K562 (cell line): ENCODE results near the gene MYO18B. TPM values are rescaled to one million over a fixed set of nuclear protein-coding genes. Genes with fewer than 3 reads are reported as not detected.

Source experiments
- ATAC-seq: fragments of 200-7000 bp; cut with Tn5 transposase; 3 replicates; pipeline ENCODE4 v1.9.1; 2020; ENCODE audit warnings: moderate library complexity
- BruUV-seq: library from RNA; stranded (reverse); fragments of 400-500 nt; replicated peaks from 2 replicates; lab custom pipeline; 2021; lab: Mats Ljungman, UMichigan
- CTCF ChIA-PET: fragments of 300-600 bp; formaldehyde crosslinking; extraction: SDS; loops from one replicate; lab custom pipeline; 2021; ENCODE audit warnings: low intra/inter-chr PET ratio; lab: Yijun Ruan, JAX
- POLR2A ChIA-PET: fragments of 300-600, 350-650 bp; sonication (Branson Sonifier 250); formaldehyde crosslinking; extraction: SDS; loops from one replicate; lab custom pipeline; 2021; ENCODE audit warnings: antibody characterized with exemption, inconsistent platforms; lab: Yijun Ruan, JAX
- DNase-seq, 4 experiments: peaks; one replicate each; pipeline versions ENCODE4 v3.0.0 to v3.0.0-alpha.2; 2011 to 2018; ENCODE audit warnings: low spot score in 3 of 4, mixed read lengths in 3 of 4; ENCODE audit errors: extremely low read depth in 1 of 4
- FAIRE-seq: peaks from 2 replicates; lab custom pipeline; 2011; peaks lifted over from hg19 to GRCh38; lab: Jason Lieb, UNC
- H2AFZ ChIP-seq: 2 replicates; pipeline ENCODE4 v1.6.0; 2011; ENCODE audit warnings: low read depth, low read length, control low read depth, inconsistent platforms
- H3K27ac ChIP-seq: fragments of 200-600 bp; 3 replicates; pipeline ENCODE4 v1.8.0; 2011; ENCODE audit warnings: low read depth, mild to moderate bottlenecking, control low read depth, inconsistent platforms, low read length, moderate library complexity, mixed read lengths; ENCODE audit errors: extremely low read depth
- H3K27me3 ChIP-seq, 2 experiments: fragments of 300-600 bp in 1 of 2; 2 replicates in 1 of 2; 3 replicates in 1 of 2; pipeline versions ENCODE4 v1.6.0 to v1.8.0; 2011; ENCODE audit warnings: inconsistent platforms in 2 of 2, low read length in 2 of 2, mild to moderate bottlenecking in 1 of 2, mixed read lengths in 1 of 2, moderate library complexity in 1 of 2; ENCODE audit not compliant: control insufficient read depth in 2 of 2, insufficient read depth in 2 of 2
- H3K36me3 ChIP-seq: fragments of 300-600 bp; 3 replicates; pipeline ENCODE4 v1.8.0; 2011; ENCODE audit warnings: mild to moderate bottlenecking, low read length, inconsistent platforms; ENCODE audit not compliant: control insufficient read depth, insufficient read depth
- H3K4me1 ChIP-seq, 2 experiments: fragments of 200-600 bp in 1 of 2; replicated peaks in 1 of 2; 2 replicates in 1 of 2; 3 replicates in 1 of 2; pipeline versions ENCODE4 v1.5.1 to v1.8.0; 2011; ENCODE audit warnings: inconsistent platforms in 2 of 2, low read length in 2 of 2, mild to moderate bottlenecking in 1 of 2, mixed read lengths in 1 of 2, moderate library complexity in 1 of 2; ENCODE audit not compliant: control insufficient read depth in 2 of 2, insufficient read depth in 2 of 2
- H3K4me2 ChIP-seq: 2 replicates; pipeline ENCODE4 v1.6.1; 2011; ENCODE audit warnings: low read length, control low read depth, inconsistent platforms, mixed read lengths; ENCODE audit not compliant: insufficient read depth
- H3K4me3 ChIP-seq: fragments of 200-600 bp; sonication (generic), shearing (Covaris generic); 2 replicates; pipeline ENCODE4 v1.5.1; 2016; ENCODE audit warnings: control low read depth, inconsistent platforms
- H3K79me2 ChIP-seq: fragments of 200-600 bp; 3 replicates; pipeline ENCODE4 v1.8.0; 2011; ENCODE audit warnings: low read length, inconsistent platforms; ENCODE audit not compliant: control insufficient read depth, insufficient read depth
- H3K9ac ChIP-seq, 2 experiments: 2 replicates each; pipeline versions ENCODE4 v1.6.0 to v1.6.1; 2011; ENCODE audit warnings: low read depth in 2 of 2, low read length in 2 of 2, control low read depth in 1 of 2, inconsistent platforms in 1 of 2, mild to moderate bottlenecking in 1 of 2, mixed read lengths in 1 of 2; ENCODE audit not compliant: insufficient read depth in 1 of 2
- H3K9me1 ChIP-seq: one replicate; pipeline ENCODE4 v1.6.0; 2011; ENCODE audit warnings: inconsistent platforms, mild to moderate bottlenecking, low read length, moderate library complexity; ENCODE audit not compliant: control insufficient read depth, insufficient read depth
- H3K9me3 ChIP-seq: replicated peaks from 2 replicates; pipeline ENCODE4 v1.5.1; 2011; ENCODE audit warnings: low read depth, low read length, inconsistent platforms; ENCODE audit not compliant: control insufficient read depth, insufficient read depth
- H4K20me1 ChIP-seq: replicated peaks from 2 replicates; pipeline ENCODE4 v1.6.1; 2011; ENCODE audit warnings: low read length, inconsistent platforms, mixed read lengths; ENCODE audit not compliant: control insufficient read depth, insufficient read depth
- CSDE1 ChIP-seq, 2 experiments: fragments of 450-650 bp; IDR thresholded peaks; 2 replicates each; pipeline ENCODE4 v1.6.1; 2016; ENCODE audit warnings: mild to moderate bottlenecking in 1 of 2
- MAFK ChIP-seq: IDR thresholded peaks from 2 replicates; pipeline ENCODE4 v1.6.1; 2011; ENCODE audit warnings: low read length, improper control_type of control experiment
- NFATC3 ChIP-seq: fragments of 450-650 bp; IDR thresholded peaks from 2 replicates; pipeline ENCODE4 v1.6.1; 2017; ENCODE audit warnings: mild to moderate bottlenecking
- TFAM ChIP-seq: fragments of 250-450 bp; sonication (Bioruptor Pico); conservative IDR thresholded peaks from 2 replicates; pipeline ENCODE4 v1.5.0; 2021; ENCODE audit warnings: mild to moderate bottlenecking, moderate library complexity
- ZFP30 ChIP-seq: fragments of 250-450 bp; sonication (Bioruptor Pico); IDR thresholded peaks from 2 replicates; pipeline ENCODE4 v1.8.0; 2022; ENCODE audit warnings: moderate library complexity, mild to moderate bottlenecking, inconsistent platforms, borderline replicate concordance
- ZNF778 ChIP-seq: fragments of 450-650 bp; formaldehyde crosslinking; IDR thresholded peaks from 2 replicates; pipeline ENCODE4 v1.4.0; 2020; ENCODE audit warnings: mild to moderate bottlenecking, moderate library complexity
- WGBS: fragments of 100-300 bp; shearing (Covaris generic); methylation state at CpG from one replicate; pipeline ENCODE4 v1.1.6; 2016; ENCODE audit warnings: low coverage, mixed read lengths; ENCODE audit not compliant: insufficient coverage; ENCODE audit errors: missing lambda C conversion rate; 5-methylcytosine and 5-hydroxymethylcytosine counted together
- in situ Hi-C: fragments of 300-500 bp; cut with MboI; formaldehyde crosslinking; loops from 4 replicates; pipeline ENCODE4 v1.15.0; 2018; ENCODE audit warnings: inconsistent platforms, mixed read lengths
- intact Hi-C: fragments of 100-400 bp; cut with micrococcal nuclease; formaldehyde crosslinking; loops from 2 replicates; pipeline ENCODE4 v1.14.2; 2022
- polyA plus RNA-seq, 8 experiments: library from polyadenylated mRNA; depleted of rRNA in 4 of 8; stranded (reverse) in 5 of 8; unstranded in 3 of 8; fragments of >200 nt; fragmentation: Nextera tagmentation in 2 of 8; fragmentation: Illumina TruSeq in 1 of 8; extraction: Ambion mirVana in 2 of 8; extraction: Trizol in 1 of 8; gene quantifications; 2 replicates each; pipeline versions ENCODE4 v1.2.1 to v1.2.3, GENCODE V29; 2011 to 2014; ENCODE audit warnings: inconsistent platforms in 1 of 8, missing spikeins in 1 of 8
- total RNA-seq, 7 experiments: library from RNA; depleted of rRNA in 6 of 7; stranded (reverse); fragments of >200 nt in 6 of 7; fragmentation: Illumina TruSeq in 2 of 7; extraction: Trizol in 2 of 7; gene quantifications; 2 replicates each; pipeline versions ENCODE4 v1.2.1 to v1.2.3, GENCODE V29; 2011 to 2021; ENCODE audit warnings: low replicate concordance in 1 of 7
- TF ChIP-seq, protein P1 (sequence below), 2 experiments: fragments of 450-650 bp in 1 of 2; IDR thresholded peaks; 2 replicates each; pipeline ENCODE4 v1.6.1; 2011 to 2017; ENCODE audit warnings: low read depth in 2 of 2, antibody characterized with exemption in 1 of 2, borderline replicate concordance in 1 of 2, low read length in 1 of 2, mild to moderate bottlenecking in 1 of 2, mixed read lengths in 1 of 2; ENCODE audit not compliant: control insufficient read depth in 1 of 2
- TF ChIP-seq, protein P2 (sequence below): sonication (generic); formaldehyde crosslinking; IDR thresholded peaks from 2 replicates; pipeline ENCODE4 v1.8.1; 2023; ENCODE audit warnings: mild to moderate bottlenecking, missing genetic modification reagents, moderate library complexity
- TF ChIP-seq, protein P3 (sequence below), 3 experiments: fragments of 200-800 bp in 1 of 3; fragments of 250-450 bp in 1 of 3; fragments of 450-650 bp in 1 of 3; sonication (Bioruptor Pico) in 1 of 3; sonication (Bioruptor generic) in 1 of 3; formaldehyde crosslinking in 1 of 3; IDR thresholded peaks; 2 replicates each; pipeline versions ENCODE4 v1.6.1 to v1.8.0; 2016 to 2022; ENCODE audit warnings: mild to moderate bottlenecking in 2 of 3, missing genetic modification characterization in 2 of 3, missing compliant biosample characterization in 1 of 3, moderate library complexity in 1 of 3
- TF ChIP-seq, protein P4 (sequence below), 2 experiments: fragments of 450-650 bp; IDR thresholded peaks; 2 replicates each; pipeline ENCODE4 v1.6.1; 2016
- TF ChIP-seq, protein P5 (sequence below), 2 experiments: fragments of 250-450 bp in 1 of 2; fragments of 450-650 bp in 1 of 2; sonication (Bioruptor Pico) in 1 of 2; IDR thresholded peaks; 2 replicates each; pipeline versions ENCODE4 v1.6.1 to v1.8.0; 2016 to 2021; ENCODE audit warnings: mild to moderate bottlenecking in 2 of 2, moderate library complexity in 2 of 2, missing compliant biosample characterization in 1 of 2, missing genetic modification characterization in 1 of 2

Gene MYO18B
- total and polyA plus RNA-seq, 9 of the 15 experiments (the other 6 are each of a cell fraction or from before 2014, with no cell fraction given), result 0.06 to 7.0 (median 4.3) TPM

DNA sequence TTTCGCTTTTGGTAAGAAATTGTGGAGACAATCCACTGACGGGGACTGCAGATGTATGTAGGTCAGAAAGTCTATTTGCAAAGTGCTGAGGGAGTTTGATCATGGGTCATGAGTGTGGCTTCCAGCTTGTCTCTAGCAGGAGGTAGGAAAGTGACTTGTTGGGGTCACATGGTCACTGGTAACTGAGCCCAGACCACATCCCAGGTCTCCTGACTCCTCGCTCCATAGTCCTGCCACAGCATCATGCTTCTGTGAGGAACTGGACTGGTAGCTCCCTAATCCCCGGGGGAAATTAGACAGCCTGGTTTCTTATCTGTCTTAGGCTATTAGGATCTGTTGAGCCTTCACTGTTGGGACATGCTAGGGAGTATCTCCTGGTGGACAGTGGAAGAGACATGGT is 142.1 kb downstream of the MYO18B start:
- no peak overlapping the region for H3K27ac ChIP-seq
- H2AFZ ChIP-seq, result no peak overlapping the region
- no peaks in the 10 kb centered on the region for H3K9me1 ChIP-seq
- H3K9me3 ChIP-seq, result no peaks in the 10 kb centered on the region
- H3K4me2 ChIP-seq, result no peak overlapping the region
- H4K20me1 ChIP-seq, result no peaks in the 10 kb centered on the region
- intact Hi-C loops, result no loop called here
- WGBS, result 44% methylated on average over 3 of the region's 4 CpGs
- CTCF ChIA-PET, result no interaction called here
- ATAC-seq, result no peak
- H3K4me3 ChIP-seq, result no peak overlapping the region
- no peak for FAIRE-seq
- POLR2A ChIA-PET, result no interaction called here
- H3K79me2 ChIP-seq, result no peaks in the 10 kb centered on the region
- TF ChIP-seq, protein P1, sequence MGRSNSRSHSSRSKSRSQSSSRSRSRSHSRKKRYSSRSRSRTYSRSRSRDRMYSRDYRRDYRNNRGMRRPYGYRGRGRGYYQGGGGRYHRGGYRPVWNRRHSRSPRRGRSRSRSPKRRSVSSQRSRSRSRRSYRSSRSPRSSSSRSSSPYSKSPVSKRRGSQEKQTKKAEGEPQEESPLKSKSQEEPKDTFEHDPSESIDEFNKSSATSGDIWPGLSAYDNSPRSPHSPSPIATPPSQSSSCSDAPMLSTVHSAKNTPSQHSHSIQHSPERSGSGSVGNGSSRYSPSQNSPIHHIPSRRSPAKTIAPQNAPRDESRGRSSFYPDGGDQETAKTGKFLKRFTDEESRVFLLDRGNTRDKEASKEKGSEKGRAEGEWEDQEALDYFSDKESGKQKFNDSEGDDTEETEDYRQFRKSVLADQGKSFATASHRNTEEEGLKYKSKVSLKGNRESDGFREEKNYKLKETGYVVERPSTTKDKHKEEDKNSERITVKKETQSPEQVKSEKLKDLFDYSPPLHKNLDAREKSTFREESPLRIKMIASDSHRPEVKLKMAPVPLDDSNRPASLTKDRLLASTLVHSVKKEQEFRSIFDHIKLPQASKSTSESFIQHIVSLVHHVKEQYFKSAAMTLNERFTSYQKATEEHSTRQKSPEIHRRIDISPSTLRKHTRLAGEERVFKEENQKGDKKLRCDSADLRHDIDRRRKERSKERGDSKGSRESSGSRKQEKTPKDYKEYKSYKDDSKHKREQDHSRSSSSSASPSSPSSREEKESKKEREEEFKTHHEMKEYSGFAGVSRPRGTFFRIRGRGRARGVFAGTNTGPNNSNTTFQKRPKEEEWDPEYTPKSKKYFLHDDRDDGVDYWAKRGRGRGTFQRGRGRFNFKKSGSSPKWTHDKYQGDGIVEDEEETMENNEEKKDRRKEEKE (IDR thresholded peaks at IDR 0.05; ENCODE audit: borderline replicate concordance in 1 of 2, control insufficient read depth in 1 of 2, low read depth in 2 of 2, low read length in 1 of 2), result no peak
- no peak for TF ChIP-seq TFAM (CRISPR knock-in tag)
- TF ChIP-seq, protein P2, sequence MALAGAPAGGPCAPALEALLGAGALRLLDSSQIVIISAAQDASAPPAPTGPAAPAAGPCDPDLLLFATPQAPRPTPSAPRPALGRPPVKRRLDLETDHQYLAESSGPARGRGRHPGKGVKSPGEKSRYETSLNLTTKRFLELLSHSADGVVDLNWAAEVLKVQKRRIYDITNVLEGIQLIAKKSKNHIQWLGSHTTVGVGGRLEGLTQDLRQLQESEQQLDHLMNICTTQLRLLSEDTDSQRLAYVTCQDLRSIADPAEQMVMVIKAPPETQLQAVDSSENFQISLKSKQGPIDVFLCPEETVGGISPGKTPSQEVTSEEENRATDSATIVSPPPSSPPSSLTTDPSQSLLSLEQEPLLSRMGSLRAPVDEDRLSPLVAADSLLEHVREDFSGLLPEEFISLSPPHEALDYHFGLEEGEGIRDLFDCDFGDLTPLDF, result no peak
- no peak for TF ChIP-seq CSDE1 (IDR thresholded peaks at IDR 0.05)
- no peak for TF ChIP-seq ZNF778
- TF ChIP-seq NFATC3, result no peak
- TF ChIP-seq, protein P3, sequence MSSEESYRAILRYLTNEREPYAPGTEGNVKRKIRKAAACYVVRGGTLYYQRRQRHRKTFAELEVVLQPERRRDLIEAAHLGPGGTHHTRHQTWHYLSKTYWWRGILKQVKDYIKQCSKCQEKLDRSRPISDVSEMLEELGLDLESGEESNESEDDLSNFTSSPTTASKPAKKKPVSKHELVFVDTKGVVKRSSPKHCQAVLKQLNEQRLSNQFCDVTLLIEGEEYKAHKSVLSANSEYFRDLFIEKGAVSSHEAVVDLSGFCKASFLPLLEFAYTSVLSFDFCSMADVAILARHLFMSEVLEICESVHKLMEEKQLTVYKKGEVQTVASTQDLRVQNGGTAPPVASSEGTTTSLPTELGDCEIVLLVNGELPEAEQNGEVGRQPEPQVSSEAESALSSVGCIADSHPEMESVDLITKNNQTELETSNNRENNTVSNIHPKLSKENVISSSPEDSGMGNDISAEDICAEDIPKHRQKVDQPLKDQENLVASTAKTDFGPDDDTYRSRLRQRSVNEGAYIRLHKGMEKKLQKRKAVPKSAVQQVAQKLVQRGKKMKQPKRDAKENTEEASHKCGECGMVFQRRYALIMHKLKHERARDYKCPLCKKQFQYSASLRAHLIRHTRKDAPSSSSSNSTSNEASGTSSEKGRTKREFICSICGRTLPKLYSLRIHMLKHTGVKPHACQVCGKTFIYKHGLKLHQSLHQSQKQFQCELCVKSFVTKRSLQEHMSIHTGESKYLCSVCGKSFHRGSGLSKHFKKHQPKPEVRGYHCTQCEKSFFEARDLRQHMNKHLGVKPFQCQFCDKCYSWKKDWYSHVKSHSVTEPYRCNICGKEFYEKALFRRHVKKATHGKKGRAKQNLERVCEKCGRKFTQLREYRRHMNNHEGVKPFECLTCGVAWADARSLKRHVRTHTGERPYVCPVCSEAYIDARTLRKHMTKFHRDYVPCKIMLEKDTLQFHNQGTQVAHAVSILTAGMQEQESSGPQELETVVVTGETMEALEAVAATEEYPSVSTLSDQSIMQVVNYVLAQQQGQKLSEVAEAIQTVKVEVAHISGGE (CRISPR knock-in tag; IDR thresholded peaks at IDR 0.05), result no peak
- TF ChIP-seq ZFP30 (CRISPR knock-in tag), result no peak
- TF ChIP-seq, protein P4, sequence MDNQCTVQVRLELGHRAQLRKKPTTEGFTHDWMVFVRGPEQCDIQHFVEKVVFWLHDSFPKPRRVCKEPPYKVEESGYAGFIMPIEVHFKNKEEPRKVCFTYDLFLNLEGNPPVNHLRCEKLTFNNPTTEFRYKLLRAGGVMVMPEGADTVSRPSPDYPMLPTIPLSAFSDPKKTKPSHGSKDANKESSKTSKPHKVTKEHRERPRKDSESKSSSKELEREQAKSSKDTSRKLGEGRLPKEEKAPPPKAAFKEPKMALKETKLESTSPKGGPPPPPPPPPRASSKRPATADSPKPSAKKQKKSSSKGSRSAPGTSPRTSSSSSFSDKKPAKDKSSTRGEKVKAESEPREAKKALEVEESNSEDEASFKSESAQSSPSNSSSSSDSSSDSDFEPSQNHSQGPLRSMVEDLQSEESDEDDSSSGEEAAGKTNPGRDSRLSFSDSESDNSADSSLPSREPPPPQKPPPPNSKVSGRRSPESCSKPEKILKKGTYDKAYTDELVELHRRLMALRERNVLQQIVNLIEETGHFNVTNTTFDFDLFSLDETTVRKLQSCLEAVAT (IDR thresholded peaks at IDR 0.05), result no peak
- TF ChIP-seq MAFK, result no peak
- TF ChIP-seq, protein P5, sequence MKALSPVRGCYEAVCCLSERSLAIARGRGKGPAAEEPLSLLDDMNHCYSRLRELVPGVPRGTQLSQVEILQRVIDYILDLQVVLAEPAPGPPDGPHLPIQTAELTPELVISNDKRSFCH (CRISPR knock-in tag; IDR thresholded peaks at IDR 0.05), result no peak
- TF ChIP-seq, protein P5 (tag; IDR thresholded peaks at IDR 0.05), result no peak
- no peaks in the 10 kb centered on the region for H3K4me1 ChIP-seq
- no peak for DNase-seq
- no peak overlapping the region for H3K9ac ChIP-seq
- in situ Hi-C loops, result no loop called here
- no peaks in the 10 kb centered on the region for H3K27me3 ChIP-seq
- H3K36me3 ChIP-seq, result no peaks in the 10 kb centered on the region; the same call in 2 of the 3 replicates
- no TSS peak for BruUV-seq
